ENCODE results near the gene KCNIP3.
"Not testable (repeated sequence)": the region's sequence is repeated elsewhere in the genome, so short reads cannot be mapped to it uniquely, and the experiment has no call there.

The KCNIP3 gene

DNA sequence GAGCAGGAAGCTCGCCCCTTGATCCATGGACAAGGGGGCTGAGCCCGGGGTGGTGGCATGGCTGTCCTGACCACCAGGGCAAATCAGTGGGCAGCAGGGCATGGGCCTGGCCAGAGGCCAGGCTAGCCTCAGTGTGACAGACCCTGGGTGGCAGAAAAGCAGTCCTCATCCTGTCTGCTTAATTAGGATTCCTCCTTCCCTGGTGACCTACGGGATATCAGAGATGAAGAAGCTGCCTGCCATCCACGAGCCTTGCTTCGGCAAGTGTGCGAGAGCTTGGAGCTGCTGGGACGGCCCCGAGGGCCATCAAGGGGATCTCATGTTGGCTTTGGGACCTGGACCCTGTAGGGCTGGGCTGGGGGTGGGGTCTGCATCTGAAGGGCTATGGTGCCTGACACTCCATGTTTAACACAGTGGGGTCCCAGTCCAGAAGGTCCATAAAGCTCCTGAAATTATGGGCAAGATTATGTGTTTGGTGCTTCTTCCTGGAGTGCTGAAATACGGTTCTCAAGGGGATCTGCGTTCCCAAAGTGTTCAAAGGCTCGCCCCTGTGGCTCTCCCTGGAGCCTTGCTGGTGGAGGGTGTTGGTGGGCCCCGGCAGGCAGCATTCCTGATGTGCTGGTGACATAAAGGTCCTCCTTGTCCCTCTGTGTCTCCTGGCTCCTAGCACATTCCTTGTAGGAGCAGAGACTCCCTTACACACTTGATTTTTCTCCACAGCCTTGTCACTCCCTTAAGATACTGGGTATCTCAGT lies 52.6 kb downstream of the KCNIP3 start:
- DNase-seq: no peak

DNA sequence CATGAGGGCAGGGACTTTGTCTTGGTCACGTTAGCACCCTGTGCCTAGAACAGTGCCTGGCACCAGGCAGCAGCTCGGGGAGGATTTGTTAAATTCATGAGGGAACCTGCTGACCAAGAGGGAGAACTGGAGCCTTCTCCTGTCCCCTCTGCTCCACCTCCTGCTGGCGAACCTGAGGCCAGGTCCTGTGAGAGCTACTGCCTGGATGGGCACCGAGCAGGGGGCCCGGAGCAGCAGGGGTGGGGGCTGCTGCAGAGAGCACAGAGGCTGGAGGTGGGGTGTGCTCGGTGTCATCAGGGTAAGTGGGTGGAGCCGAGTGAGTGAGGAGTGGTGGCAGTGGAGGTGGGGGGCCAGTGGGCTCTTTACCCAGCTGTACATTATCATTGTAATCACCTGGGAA lies 53.2 kb downstream of the KCNIP3 start:
- DNase-seq: no peak

DNA sequence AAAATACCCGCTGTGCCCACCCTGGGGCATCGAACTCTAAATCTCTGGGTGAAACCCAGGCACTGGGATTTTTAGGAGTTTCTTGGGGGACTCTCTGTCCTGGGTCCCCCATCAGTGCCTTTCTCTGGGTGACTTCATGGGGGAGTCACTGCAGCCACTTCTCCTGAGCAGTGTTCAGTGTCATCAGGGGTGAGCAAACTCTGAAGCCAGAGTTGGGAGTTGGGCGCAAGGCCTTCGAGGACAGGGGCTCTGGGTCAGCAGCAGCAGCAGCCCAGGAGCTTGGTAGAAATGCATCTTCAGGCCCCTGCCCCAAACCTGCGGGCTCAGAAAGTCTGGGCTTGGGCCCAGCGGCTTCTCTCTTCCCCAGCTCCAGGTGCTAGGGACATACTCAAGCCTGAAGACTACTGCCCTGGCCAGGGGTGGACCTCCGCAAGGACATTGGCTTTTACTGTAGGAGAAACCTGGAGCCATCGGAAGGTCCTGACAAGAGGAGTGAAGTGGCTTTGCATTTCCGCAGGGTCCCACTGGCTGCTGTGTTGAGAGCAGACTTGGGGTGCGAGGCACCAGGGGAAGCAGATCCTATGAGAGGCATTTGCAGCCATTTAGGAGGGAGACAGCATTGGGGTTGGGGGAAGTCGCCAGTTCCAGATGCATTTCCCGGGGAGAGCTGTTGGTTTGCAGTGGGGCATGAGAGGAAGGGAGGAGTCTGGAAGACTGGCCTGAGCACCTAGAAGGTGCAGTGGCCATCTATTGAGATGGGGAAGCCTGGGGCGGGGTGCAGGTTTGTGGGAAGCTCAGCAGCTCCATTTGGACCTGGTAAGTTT lies 53.8 kb downstream of the KCNIP3 start:
- no peak for DNase-seq

DNA sequence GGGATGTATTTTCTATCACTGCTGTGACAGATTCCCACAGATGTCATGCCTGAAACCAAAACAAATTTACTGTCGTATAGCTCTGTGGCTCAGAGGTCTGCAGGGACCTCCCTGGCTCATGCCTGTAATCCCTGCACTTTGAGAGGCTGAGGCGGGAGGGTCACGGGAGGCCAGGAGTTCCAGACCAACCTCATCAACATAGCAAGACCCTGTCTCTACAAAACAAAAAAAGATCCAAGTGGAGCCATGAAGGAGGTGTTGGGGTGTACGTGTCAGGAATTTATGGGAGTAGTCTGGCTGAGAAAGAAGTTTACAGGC lies 54.4 kb downstream of the KCNIP3 start:
- no peak for DNase-seq

DNA sequence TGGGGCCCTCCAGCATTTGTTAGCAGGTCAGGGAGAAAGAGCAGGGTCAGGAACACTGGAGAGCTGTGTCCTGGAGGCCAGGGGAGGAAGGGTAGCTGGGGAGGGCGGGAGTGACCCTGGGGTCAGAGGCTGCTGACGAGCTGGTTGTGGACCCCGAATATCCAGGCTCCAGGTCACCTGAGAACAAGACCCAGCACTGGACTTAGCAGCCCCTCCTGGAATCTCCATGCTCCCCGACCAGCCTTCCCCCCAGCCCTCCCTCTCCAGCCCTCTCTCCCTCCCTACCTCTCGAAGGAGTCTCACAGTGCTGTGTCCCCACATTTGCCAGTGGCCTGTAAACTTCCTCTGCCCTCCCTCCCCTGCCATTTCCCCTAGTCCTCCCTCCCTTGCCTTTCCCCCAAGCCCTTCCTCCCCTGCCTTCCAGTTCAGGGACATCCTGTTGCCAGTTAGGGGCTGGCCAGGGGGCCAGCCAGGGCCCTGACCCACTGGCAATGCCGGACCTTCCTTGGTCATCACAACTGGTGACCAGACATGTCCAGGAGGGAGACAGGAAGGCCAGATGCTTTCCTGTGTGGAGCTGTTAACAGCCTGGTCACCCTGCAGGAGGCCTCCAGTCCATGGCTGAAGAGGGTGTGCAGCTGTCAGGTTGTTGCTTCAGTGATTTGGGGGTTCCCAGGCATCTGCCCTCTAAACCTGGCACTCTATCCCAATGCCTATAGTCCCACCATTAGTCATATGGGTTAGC lies 55.3 kb downstream of the KCNIP3 start:
- no peak for DNase-seq

DNA sequence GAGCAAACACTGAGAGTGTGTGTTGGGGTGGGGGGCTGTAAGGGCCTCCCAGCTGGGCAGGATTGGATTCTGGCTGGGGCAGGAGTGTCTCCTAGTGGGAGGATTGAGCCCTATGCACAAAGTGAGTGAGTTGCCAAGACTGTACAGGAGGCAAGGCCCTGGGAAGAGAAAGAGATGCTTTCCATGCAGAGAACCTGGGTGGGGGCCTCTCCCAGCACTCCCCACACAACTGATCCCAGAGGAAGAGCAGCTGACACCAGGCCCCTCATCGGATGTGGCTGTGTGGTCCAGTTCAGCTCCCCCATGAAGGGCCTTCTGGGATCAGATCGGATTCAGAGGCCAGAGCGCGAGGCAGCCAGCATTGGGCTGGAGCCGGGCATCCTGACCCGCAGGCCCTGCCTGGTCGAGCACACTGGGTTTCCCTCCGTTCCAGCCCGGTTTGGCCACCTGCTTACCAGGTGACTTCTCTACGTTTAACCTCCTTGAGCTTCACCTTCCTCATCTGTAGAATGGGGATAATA lies 56.0 kb downstream of the KCNIP3 start:
- DNase-seq: no peak

DNA sequence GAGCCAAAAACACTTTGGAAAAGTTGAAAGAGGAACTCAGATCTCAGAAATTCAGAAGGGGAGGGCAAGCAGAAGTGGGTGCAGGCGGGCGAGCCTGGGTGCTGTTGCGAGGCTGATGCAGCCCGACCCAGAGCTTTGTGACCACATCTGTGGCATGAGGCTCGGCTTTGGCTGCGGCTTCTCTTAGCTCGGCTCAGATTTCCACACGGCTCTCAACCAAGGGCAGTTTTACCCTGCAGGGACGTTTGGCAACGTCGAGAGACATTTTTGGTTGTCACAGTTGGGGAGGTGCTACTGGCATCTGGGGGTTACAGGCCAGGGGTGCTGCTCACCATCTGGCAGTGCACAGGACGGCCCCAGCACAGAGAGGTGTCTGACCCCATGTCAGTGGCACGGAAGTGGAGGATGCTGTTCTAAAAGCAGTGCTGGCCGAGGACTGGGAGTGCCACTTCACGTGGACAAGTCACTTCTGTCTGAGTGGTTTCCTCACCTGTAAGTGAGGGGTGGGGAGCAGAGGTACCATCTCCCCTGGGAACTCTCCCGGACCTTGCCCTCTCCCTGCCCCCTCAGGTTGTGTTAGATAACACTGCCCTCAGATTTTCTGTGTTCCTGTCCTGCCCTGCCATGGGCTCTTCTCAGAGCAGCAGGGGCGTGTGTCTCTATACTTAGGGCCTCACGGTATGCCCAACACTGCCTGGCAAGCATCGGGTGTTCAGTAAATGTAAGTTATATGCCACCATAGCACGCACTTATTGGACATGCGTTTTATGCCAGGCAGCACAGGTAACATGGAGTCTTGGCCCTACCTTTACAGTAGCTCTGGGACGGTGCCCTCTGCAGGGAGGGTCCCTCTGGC lies 56.7 kb downstream of the KCNIP3 start:
- no peak for DNase-seq

DNA sequence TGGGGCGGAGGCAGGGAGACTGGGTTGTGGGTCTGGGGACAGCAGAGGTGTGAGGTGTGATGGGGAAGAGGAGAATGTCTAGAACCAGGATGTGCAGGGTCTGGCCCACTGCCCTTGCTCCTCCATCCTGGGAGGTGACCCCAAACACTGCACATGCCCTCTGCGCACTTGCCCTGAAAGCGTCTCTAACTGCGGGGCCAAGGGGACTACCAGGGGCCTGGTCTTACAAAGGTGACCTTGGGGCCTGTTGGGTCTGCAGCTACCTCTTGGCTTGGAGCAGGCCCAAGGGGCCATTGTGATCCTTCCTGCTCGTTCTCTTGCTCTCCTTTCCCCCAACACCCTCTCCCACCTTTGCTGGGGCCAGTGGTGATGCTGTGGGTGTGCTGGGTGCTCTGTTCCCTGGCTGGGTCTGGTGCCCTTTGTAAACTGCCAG lies 57.3 kb downstream of the KCNIP3 start:
- no peak for DNase-seq

DNA sequence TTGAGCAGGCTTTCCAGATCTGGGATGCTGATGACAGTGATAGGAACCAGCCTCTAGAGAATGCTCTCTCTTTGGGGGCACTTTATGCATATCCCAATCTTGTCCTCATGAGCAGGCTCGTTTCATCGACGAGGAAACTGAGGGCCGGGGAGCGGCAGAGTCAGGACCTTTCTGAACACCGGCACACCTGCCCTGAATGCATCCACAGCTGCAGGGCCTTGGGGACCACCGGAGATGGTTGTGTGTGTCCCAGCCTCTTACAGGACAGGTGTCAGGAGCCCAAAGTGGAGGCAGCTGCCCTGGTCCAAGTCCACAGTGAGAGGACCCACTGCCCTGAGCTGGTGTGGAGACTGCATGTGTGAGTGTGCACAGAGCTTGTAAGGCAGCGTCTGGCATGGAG lies 57.8 kb downstream of the KCNIP3 start:
- no peak for DNase-seq

DNA sequence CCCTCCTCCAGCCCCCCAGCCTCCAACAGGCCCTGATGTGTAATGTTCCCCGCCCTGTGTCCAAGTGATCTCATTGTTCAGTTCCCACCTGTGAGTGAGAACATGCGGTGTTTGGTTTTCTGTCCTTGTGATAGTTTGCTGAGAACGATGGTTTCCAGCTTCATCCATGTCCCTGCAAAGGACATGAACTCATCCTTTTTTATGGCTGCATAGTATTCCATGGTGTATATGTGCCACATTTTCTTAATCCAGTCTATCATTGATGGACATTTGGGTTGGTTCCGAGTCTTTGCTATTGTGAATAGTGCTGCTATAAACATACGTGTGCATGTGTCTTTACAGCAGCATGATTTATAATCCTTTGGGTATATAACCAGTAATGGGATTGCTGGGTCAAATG lies 58.3 kb downstream of the KCNIP3 start:
- DNase-seq: not testable (repeated sequence)

DNA sequence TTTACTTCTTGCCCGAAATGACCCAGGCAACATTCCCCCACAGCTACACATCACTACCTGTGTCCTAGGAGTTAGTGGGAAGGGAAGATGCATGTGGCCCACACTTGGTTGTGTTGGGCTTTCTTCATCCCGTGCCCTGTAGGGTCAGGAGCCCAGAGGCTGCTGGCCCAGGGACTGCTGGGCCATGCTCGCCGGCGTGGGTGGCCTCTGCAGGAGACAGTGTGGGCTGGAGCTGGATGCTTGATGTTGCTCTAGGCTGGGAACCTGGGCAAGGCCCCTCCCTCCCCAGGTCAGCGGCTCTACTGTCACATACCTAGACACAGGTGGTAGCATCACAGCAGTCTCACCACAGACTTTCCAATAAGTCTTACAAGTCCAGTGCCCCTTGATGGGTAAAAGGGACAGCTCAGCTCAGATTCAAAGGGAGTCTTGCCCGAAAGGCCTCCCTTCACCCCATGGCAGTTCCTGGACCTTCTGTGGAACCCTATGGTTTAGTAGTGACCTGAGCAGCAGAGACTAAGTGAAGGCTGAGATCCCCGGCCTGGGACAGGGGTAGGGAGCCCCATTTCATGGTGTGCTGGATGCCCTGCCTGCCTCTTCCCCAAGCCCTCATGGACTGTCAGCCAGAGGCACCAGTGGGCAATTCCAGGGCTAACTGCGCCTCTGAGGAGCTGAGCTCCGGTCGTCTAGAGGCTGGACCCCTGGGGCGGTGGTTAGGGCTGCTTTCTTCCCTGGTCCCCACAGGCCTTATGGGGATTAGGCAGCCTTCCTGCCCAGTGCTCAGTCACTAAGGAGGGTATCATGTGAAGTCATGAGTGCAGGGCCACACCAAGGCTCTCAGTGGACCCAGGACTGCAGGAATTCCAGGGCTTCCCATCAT lies 59.9 kb downstream of the KCNIP3 start:
- DNase-seq: no peak

DNA sequence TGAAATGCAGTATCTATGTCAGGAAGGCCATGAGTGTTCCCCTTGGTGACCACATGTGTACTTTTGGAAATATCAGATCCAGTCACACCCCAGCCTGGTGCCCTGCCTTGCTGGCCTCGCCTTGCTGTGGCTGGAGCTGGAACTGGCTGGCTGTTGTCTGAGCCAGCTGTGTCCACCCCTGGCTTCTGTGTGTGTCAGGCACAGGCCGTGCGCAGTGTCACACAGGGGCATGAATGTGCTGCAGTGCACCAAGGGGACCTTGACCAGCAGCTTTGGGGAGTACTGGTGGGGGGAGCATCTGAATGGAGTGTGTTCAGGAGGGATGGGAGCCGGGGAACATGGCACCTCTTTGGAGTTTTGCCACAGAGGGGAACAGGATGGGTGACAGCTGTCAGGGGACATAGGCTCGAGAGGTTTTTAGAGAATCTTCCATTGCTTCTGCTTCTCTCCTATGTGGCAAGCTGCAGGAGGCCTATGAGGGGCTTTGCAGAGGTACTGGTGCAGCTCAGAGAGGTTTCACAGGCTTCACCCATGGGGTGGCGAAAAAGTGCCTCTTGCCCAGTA lies 60.7 kb downstream of the KCNIP3 start:
- DNase-seq: no peak

DNA sequence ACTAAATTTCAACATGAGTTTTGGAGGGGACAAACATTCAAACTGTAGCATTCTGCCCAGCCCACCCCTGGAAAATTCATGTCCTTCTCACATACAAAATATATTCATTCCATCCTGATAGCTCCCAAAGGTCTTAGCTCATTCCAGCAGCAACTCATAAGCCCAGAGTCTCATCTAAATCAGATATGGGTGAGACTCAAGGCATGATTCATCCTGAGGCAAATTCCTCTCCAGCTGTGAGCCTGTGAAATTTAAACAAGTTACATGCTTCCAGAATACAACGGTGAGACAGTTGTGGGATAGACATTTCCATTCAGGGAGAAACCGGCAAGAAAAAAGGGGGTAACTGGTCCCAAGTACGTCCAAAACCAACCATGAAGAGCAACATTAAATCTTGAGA lies 61.9 kb downstream of the KCNIP3 start:
- DNase-seq: no peak

DNA sequence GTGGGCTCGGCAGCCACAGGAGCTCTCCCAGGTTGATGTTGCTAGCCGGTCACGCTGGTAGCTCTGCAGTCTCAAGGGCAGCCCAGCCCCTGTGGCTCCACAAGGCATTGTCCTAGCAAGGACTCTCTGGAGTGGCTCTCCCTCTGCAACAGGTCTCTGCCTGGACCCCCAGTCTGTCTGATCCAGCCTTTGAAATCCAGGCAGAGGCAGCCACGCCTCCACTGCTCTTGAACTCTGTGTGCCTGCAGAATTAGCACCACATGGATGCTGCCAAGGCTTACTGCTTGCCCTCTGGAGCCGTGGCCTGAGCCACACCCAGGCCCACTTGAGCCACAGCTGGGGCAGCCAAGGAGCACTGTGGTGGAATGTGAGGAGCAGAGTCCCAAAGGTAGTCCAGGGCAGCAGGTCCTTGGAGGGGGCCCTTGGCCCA lies 62.4 kb downstream of the KCNIP3 start:
- no peak for DNase-seq

DNA sequence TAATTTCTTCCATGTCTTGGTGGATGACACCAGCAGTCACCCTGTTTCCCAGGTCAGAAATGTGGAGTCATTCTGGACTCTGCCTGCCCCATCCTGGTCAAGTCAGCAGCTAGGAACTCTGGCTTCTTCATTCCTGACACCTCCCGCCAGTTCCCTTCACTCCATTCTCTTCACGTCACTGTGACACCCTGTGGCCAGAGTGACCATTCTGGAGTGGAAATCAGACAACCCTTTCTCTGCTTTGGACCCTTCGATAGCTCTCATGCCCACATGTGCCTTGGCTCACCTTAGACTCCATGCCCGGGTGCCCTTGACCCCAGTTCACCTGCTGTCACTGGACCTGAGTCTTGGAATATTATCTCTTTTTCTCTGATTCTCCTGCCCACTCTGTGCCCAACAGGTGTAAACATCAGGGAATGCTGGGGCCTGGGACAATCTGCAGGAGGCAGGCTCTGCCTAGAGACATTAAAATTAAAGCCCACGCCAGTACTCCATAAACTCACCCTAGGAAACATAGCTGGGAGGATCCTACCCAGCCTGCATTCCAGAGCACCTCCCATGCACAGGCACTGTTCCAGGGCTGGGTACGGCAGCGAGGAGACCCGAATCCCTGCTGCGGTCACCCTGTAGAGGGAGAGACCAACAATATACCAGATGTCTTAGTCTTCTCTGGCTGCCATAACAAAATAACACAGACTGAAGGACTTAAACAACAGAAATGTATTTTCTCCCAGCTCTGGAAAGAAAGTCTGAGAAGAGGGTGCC lies 64.3 kb downstream of the KCNIP3 start:
- no peak for DNase-seq

DNA sequence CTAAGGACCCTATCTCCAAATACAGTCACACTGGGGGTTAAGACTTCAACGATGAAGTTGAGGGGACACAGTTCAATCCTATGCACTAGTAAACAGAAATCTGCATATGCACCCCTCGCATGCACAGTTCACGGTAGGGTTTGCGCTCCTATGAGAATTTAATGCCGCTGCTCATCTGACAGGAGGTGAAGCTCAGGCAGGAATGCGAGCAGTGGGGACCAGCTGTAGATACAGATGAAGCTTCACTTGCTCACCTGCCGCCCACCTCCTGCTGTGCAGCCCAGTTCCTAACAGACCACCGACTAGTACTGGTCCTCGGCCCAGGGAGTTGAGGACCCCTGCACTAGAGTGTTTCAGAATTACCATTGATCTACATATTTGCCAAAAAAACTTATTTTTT lies 65.3 kb downstream of the KCNIP3 start:
- no peak for DNase-seq

DNA sequence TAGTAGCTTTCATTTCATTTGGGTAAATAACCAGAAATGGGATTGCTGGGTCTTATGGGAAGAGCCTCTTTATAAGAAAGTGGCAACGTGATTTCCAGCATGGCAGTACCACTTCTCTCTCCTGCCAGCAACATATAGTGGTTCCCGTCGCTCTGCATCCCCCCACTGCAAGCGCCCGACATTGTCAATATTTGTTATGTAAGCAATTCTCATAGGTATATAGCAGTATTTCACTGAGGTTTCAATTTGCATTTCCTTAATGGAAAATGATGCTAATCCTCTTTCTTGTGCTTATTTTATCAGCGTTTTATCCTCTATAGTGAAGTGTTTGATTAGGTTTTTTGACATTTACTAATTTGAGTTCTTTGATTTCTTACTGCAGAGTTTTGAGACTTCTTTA lies 69.4 kb downstream of the KCNIP3 start:
- DNase-seq: no peak

DNA sequence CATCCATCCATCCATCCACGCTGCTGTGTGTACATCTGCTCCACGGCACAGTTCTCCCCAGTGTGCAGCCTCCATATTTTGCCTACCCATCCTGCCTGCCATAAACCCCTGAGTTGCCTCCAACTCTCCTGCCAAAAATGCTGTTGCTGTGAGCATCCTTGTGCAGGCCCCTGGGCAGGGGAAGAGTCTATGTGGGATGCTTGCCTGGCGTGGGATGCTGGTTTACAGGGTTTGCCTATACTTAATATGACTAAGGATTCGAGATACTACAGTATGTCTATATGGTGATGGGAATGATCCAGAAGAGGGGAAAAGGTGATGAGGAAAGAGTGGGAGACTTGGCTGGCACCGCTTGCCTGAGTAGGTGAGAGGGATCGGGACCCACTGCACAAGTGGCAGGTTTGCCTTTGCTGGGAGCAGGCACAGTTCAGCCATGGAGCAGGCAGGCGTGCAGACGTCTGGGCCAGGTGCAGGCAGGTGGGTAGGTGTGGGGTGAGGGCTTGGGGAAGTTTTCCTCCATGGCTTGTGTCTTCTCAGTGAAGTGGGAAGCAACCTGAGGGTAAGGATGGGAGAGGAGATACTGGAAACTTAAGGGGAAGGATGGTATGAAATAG lies 75.2 kb downstream of the KCNIP3 start:
- DNase-seq: no peak

DNA sequence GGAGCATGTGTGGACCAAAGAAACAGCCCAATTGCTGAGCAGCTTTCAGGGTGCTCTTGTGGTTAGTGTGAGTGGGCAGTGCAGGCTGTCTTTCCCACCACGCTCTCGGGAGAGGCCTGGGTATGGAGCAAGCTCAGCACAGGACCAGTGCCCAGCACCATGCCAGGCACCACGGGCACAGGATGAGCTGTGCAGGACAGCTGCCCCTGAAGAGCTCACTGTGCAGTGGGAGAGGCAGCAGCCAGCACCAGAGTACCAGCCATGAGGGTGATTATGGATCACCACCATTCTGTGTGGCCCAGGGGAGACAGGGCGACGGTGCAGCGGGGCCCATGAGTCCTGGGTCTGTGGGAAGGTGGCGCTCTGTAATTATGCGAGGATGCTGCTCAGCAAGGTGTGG lies 75.7 kb downstream of the KCNIP3 start:
- DNase-seq: no peak

DNA sequence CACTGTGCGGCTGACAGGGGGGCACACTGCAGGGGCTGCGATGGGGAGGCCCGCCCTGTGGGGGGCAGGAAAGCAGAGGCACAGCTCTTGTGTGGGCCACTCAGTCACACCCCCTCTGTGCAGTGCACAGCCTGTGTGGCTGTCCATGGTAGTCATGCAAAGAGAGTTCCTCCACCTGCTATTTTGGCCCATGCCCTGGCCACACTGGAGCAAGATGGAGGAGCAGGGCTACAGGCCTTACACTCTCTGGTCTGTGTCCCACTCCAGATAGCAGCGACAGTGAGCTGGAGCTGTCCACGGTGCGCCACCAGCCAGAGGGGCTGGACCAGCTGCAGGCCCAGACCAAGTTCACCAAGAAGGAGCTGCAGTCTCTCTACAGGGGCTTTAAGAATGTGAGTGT lies 76.9 kb downstream of the KCNIP3 start:
- no peak for DNase-seq
